HG03108 (cell line): ENCODE results near the gene CHST3.

Source experiments
- ATAC-seq: cut with Tn5 transposase; IDR thresholded peaks from one replicate; pipeline ENCODE4 v1.9.1; 2021; ENCODE audit warnings: moderate library complexity; ENCODE audit not compliant: unreplicated experiment

The CHST3 gene

DNA sequence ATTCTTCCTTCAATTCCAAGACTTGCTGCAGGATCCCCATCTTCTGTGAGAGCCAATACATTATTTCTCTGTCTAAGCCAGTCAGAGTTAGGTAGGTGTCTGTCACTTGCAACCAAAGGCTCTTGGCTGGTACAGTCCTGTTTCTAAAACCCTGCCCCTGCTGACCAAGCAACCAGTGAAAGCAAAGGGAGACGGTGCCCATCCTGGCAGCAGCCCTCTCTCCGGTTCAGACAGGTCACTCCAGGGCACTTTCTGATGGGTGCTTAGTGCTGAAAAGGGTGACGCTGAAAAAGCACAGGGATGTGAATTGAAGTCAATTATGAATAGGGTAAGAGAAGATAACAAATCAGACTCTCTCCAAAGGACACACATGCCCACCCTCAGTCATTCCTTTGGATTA lies 86.7 kb downstream of the CHST3 start:
- ATAC-seq: no peak

DNA sequence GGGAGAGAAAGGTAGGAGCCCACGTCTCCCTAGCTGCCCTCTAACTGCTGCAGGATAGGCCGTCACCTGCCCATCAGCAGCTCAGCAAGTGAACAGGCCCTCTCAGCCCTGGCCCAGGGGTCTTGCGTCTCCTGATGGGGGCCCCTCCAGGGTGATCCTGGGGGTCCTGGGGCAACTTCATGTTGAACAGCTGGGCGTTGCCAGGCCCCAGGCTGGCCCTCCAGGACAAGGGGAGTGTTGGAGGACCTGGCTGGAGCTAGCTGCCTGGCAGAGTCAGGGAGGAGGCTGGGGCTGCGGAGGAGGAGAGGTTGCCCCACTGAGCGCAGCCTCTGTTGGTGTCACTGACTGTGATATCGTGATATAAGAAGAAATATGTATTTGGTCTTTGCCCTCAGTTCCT lies 89.5 kb downstream of the CHST3 start:
- ATAC-seq: no peak

DNA sequence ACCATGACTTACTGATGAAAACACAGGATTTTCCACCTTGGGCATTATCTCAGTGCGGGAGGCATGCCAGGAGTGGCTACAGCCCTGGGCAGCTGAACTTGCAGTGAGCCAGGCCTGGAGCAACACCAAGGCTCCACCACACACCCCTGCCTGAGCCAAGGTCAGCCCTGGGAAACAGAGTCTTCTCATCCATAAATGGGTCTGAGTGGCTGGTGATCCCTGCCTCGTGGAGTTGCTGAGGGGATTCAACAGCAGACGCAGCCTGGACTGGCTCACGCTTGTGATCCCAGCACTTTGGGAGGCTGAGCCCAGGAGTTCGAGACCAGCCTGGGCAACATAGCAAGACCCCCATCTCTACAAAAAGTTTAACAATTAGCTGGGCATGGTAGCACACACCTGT lies 91.9 kb downstream of the CHST3 start:
- ATAC-seq: no peak

DNA sequence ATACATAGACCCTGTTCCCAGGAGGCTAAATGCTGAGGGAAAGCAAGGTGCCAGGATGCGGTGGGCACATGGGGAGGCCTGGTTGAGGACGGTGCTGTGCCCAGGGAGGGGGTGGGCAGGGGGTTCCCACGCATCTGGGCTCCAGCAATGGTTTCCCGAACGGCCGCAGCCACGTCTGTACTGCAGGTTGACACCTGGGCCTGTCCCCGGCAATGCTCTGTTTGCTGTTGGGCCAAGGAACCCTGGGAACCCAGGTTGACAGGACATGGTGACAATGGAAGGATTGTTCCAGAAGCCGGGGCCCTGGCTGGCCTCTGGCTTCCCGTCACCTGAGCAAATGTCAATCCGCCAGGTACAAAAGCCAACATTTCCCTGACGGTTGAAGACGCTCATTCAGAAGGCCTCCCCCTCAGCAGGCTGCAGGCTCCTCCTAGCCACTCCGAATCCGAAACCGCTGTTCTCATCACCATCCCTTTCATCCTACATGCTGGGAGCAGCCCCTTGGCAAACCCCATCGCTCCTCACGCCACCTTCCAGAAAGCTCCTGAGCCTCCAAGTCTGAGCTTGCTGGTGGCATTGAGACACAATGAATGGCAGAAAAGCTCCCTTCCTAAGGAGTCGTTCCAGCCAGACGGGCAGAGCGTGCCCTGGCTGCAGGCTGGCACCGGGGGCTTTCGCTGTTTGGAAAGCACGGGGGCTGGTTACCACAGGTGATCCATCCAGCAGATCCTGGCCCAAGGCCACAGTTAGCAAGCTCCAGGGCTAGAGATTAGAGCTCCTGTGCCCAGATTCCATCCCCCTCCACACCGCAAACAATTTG lies 92.9 kb downstream of the CHST3 start:
- no peak for ATAC-seq

DNA sequence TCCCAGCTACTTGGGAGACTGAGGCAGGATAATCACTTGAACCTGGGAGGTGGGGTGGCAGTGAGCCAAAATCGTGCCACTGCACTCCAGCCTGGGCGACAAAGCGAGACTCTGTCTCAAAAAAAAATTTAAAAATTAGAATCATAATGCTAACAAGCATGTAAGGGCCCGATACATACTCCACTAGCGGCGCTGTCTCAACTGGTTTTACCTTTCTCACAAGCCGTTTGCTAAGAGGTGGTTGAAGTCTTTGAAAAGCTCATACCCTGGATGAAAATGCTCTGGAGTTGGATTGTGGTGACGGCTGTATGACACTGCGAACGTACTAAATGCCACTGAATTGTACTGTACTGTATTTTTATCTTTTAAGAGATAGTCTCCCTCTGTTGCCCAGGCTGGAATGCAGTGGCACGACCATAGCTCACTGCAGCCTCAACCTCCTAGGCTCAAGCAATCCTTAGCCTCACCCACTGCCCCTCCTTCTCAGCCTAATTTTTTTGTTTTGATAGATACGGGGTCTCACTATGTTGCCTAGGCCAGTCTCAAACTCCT lies 94.2 kb downstream of the CHST3 start:
- no peak for ATAC-seq

DNA sequence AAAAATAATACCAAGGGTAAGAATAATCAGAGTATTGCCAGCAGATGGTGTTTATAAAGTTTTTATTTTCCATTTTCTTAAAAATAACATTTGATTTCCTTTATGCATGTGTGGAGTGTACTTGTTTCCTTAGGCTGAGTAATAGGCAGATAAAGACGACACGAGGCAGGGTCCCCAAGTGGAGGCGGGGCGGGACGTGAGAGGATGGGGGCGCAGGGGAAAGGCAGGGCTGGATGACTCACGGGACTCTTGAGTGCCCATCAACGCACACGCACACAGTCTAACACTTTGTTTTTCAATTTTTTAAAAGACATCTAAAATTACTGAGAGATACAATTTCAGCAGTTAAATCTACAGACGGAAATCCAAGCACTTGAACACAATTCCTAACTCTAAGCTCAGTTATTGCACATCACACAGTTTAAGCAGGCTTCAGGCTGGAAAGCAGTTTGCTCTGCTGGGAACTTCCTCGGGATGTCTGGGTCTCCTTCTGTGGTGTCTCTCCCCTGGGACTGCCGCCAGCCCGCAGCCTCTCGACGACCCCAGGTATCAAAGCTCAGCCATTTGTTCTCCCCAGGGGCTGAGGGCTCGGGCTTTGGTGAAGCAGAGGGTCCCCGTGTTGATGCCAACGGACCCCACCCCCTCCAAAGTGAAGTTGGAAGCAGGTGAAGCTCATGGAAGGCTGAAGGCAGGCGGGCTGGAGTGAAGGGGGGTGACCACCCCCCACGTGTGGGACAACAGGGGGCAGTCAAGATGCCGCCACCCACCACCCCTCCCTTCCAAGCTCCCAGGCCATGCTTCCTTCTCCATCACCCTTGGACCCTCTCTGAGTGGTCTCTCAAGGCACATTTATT lies 95.0 kb downstream of the CHST3 start:
- ATAC-seq: no peak

DNA sequence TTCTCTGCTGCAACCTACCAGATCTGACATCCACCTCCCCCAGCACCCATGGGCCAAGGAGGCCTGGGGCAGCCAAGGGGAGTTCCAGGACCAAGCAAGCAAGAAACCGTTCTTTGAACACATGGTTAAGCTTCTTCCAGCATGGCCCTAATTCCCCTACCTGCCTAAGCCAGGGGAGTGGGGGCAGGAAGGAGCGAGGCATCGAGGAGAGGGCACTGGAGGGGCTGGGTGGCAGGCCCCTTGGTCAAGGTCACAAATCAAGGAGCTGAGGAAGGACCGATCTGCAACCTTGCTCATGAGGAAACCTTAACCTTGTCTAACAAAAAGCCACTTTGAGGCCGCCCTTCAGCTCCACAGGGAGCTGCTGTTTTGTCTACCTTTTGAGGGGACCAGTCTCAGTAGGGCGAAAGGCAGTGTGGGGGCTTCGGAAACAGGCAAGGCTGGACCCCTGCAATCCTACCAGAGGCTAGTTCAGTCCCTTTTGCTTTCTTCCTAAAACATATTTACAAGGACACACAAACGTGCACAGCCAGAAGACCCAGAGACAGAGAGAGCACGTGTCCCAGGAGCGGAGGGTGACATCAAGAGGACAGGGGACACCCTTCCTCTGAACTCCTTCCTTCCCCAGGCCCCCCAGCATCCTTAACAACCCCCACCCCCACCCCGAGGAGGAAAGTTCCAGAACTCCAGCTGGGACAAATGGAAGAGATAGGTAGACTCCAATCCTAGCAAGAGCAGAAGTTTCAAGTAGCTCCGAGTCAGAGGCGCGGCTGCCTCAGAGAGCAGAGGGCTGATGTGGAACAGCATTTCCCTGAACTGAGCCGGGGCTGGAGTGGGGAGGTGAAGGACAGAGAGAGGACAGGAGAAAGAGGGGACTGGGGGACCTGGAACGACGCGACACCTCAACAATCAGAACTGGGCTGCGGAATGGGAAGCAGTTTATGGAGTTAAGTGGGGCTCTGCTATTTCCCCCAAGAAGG lies 95.9 kb downstream of the CHST3 start:
- ATAC-seq: no peak

DNA sequence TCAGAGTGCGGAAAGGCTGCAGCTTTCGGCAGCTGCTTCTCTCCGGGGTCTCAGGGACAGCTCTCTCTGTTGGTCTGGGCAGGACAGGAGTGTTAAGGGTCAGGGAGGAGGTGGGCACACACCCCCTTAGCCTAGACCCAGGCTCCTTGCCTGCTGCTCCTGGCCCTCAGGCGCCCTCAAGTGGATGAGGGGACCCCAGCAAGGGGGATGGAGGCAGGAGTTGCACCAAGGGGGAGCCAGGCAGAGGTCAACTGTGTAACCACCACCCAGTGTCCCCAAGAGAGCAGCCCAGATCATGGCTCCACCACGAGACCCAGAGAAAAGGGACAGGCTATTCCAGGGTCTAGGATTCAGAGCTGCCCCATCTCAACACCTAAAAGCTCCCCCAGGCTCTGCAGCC lies 97.3 kb downstream of the CHST3 start:
- no peak for ATAC-seq

DNA sequence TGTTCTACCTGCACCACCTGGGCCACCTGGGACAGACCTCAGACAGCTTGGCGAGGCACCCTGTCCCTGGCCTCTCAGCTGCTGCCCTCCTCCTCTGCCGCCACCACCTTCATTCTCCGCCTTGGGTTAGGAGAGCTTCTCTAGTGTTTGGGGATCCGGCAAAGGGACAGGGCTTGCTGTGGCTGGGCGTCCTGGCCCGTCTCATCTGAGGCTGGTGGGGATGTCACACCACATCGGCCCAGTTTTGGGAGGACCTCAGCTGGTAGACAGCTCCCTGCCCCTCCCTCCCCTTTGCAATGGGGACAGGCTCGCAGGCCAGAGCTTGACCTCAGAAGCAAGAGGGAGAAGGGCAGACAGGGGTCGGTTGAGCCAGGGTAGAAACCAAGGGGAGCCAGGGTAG lies 97.7 kb downstream of the CHST3 start:
- ATAC-seq: no peak

DNA sequence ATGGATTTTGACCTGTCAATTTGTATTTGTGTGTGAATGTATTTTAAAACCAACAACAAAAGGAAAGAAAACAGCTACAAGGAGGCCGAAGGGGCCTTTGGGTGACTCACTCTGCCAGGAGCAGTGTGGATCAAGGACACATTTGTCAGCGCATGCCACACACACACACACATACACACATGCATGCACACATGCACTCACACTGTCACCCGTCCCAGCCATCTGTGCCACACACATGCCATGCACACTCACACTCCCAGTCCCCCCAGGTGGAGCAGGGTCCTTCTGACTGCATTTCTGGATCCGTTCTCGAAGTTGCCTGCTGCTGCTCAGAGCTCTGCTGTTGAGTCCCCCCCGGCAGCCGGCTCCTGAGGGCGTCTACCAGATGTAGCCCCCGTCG lies 98.2 kb downstream of the CHST3 start:
- no peak for ATAC-seq
